ENCODE measurements around the gene GSTK1.
"Not testable (repeated sequence)": the region's sequence is repeated elsewhere in the genome, so short reads cannot be mapped to it uniquely, and the experiment has no call there.

The GSTK1 gene

DNA sequence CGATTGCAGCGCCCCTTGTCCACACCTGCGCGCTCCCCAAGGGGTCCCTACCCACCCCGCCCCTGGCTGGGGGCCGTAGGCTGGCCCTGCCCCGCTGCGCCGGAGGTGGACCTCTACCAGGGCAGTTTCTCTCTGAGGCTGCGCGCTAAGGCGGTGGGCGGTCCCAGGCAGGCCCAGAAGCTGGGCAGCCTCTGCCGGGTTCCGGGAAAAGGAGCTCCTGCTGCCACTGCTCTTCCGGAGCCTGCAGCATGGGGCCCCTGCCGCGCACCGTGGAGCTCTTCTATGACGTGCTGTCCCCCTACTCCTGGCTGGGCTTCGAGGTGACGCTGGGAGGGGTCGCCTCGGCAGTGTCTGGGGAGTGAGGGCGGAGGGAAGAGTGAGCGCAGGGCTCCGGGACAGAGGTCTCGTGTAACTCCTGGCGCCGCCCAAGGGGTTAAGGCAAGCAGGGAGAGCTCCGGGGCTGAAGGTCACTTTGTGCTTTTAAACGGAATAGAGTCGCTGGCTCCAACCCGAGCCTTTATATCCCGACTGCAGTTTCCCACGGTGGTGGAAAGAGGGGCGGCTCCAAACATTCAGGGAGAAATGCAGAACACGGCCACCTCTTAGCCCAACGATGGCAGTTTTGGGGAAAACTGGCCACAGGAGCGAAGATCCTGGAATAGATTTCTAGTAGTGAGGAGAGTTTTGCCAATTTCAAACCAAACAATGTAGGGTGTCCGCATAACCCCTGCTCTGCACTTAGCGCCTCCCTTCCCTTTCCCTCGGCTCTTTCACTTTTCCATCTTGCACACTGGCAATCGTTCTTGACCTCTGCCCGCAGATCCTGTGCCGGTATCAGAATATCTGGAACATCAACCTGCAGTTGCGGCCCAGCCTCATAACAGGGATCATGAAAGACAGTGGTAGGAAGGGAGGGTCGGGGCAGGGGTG, at the start of gene GSTK1:
TSS of gene GSTK1 (plus strand) at position 176 of the 930 bp plus-strand sequence. CDS start at position 249, 73 bp downstream.
- DNase-seq (ENCODE audit: low spot score): peak; percentile 70

GRCh38 chr7:143213478-143213877, 49.8 kb upstream of the GSTK1 start:
- not testable (repeated sequence) for DNase-seq (ENCODE audit: low spot score)

DNA sequence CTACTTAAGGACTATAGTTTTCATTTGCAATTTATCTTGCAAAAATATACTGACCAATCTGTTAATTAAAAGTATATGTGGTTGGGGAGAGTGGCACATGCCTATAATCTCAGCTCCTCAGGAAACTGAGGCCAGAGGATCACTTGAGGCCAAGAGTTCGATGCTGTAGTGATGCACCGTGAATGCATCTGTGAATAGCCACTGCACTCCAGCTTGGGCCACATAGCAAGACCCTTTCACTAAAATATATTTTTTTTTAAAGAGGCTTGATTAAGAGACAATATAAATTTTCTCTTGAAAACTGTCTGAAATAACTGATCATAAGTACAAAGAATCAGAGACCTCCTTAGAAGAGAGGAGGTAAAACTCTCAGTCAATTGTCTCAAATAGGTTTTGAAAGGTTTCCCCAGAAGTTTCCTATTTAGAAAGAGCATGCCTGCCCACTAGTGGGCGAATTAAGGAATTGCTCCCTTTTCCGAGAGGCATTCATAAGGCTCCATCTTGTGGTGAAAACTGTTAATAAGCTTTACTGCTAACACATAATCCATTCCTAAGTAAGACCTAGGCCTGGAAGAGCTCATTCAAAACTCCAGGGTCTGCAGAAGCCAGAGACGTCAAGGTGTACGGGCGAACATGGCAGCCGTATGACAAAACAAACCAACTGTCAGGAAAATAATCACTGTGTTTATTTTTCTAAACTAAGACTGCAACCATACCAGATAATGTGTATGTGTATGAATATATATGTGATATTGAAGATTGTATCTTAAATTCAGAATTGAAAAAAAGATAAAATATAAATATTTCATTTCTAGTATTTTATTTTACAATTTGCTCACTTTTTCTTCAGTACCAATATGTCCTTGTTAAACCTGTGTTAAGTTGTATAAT, 48.2 kb upstream of the GSTK1 start:
- peak; percentile 96 for DNase-seq (ENCODE audit: low spot score)

- no peak for DNase-seq (ENCODE audit: low spot score)
These were observed 47.1 kb upstream of the GSTK1 start for GRCh38 chr7:143216151-143216550.

- DNase-seq (ENCODE audit: low spot score): no peak
These were observed 46.6 kb upstream of the GSTK1 start for GRCh38 chr7:143216686-143217085.

- DNase-seq (ENCODE audit: low spot score): no peak
These were observed 45.4 kb upstream of the GSTK1 start for GRCh38 chr7:143217806-143218205.

DNA sequence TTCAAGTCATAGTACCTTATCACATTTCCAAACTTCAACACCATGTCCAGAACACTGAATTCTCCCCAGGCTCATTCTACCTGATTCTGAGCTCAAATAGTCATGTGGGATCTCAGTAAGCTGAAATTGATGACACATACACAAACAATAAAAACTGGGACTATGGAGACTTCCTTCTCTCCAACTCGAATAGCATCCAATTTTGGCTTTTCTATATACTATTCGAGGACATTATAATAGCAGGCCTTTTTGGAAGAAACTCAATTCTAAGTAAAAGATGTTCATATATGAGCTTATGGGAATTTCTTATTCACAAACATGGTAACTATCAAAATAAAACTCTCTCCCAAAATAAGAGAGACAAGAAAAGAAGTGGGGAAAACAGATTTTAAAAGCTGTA, 42.0 kb upstream of the GSTK1 start:
- no peak for DNase-seq (ENCODE audit: low spot score)

DNA sequence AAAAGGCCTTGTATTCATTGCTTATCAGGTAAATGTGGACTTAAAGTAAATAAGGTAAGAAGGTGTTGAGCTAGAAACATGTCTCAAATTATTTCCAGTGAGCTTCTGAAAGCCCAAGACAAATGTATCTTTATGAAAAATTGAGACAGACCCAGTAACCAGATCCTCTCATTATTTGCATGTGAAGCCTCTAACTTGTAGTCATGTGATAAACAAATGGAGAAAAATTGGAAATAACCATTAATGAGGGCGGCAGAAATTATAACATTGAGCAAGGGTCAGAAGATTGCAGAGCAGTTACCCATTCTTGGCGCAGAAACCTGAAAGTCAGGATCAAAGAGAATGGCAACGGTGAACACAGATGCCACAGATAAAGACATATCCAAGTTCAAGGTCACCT, 41.5 kb upstream of the GSTK1 start, which contains the start of gene TAS2R40:
TSS of gene TAS2R40 (plus strand) at position 301 of the 400 bp plus-strand sequence. CDS start at position 343, 42 bp downstream.
- no peak for DNase-seq (ENCODE audit: low spot score)

GRCh38 chr7:143222782-143223181, 40.5 kb upstream of the GSTK1 start:
- no peak for DNase-seq (ENCODE audit: low spot score)

- no peak for DNase-seq (ENCODE audit: low spot score)
These were observed 39.5 kb upstream of the GSTK1 start for GRCh38 chr7:143223784-143224183.

- DNase-seq (ENCODE audit: low spot score): no peak
These were observed 38.2 kb upstream of the GSTK1 start for GRCh38 chr7:143225047-143225446.

GRCh38 chr7:143227806-143228205, 35.4 kb upstream of the GSTK1 start:
- DNase-seq (ENCODE audit: low spot score): no peak

DNA sequence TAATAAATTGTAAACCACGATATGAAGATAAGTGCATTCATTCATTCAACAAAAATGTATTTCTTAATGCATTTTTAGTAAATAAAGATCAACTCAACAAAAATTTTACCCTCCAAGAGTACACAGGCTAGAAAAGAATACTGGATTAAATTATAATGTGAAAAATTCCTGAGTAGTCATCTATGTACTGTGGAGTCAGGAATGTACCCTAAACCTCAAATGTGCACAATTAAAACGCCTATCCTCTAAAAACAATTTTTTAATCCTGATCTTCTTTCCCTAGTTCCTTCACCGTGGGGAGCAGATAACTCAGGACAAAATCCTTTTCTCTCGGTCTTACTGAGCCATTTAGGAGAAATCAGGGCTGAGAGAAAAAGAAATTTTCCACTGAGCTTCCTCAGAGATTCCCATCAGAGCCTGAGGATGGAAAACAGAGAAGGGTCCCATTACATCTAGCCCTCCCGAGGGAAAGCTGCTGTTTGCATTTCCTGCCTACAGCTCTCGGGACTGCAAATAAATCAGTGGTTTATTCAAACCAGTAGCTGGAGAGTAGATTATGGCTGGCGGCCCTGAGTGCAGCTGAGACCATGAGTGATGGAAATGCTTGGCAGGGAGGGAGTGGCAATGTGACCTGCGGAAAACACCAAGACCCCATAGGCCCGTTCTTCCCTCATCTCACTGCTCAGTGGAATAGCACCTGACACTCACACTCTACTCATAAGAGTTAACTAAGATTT, 34.0 kb upstream of the GSTK1 start:
- no peak for DNase-seq (ENCODE audit: low spot score)

- no peak for DNase-seq (ENCODE audit: low spot score)
These were observed 32.4 kb upstream of the GSTK1 start for GRCh38 chr7:143230602-143231457.

- DNase-seq (ENCODE audit: low spot score): no peak
These were observed 29.3 kb upstream of the GSTK1 start for GRCh38 chr7:143233816-143234532.

GRCh38 chr7:143234533-143234875, 28.7 kb upstream of the GSTK1 start:
- DNase-seq (ENCODE audit: low spot score): no peak

GRCh38 chr7:143235561-143235960, 27.7 kb upstream of the GSTK1 start:
- no peak for DNase-seq (ENCODE audit: low spot score)

DNA sequence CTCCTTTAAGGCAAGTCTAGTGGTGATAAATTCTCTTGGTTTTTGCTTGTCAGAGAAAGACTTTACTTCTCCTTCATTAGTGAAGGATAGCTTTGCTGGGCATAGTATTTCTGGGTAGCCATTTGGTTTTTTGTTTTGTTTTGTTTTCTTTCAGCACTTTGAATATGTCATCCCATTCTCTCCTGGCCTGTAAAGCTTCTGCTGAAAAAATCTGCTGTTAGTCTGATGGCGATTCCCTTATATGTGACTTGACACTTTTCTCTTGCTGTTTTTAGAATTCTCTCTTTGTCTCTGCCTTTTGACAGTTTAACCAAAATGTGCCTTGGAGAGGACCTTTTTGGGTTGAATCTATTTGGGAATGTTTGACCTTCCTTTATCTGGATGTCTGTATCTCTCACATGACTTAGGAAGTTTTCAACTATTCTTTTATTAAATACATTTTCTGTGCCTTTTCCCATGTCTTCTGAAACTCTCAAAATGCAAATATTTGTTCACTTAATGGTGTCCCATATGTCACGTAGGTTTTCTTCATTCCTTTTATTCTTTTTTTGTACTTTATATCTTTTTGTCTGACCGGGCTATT, 26.7 kb upstream of the GSTK1 start:
- no peak for DNase-seq (ENCODE audit: low spot score)

- DNase-seq (ENCODE audit: low spot score): no peak
These were observed 25.9 kb upstream of the GSTK1 start for GRCh38 chr7:143237366-143237765.

Measured in NAMALWA (cell line).